GM12872 (cell line): Measurements from ENCODE around the gene ZBTB6.

Experiments
- CTCF ChIP-seq: IDR thresholded peaks from 3 replicates; pipeline ENCODE4 v1.5.1; 2011; ENCODE audit warnings: low read depth, mild to moderate bottlenecking, low read length, moderate library complexity; ENCODE audit not compliant: insufficient read depth

Gene ZBTB6

GRCh38 chr9:122912964-122913673 is at the start of gene ZBTB6:
Gene ZBTB6 (minus strand): TSS chr9:122913323. CDS start chr9:122912072, 1,251 bp downstream.
- TF ChIP-seq CTCF, result no peak

GRCh38 chr9:122961139-122961538 is 48.0 kb upstream of the ZBTB6 start:
- no peak for TF ChIP-seq CTCF

GRCh38 chr9:122955961-122956360 is 42.8 kb upstream of the ZBTB6 start:
- TF ChIP-seq CTCF, result no peak

- TF ChIP-seq CTCF, result no peak
Measured at GRCh38 chr9:122954253-122954691, 41.1 kb upstream of the ZBTB6 start.

- no peak for TF ChIP-seq CTCF
Measured at GRCh38 chr9:122951056-122951455, 37.9 kb upstream of the ZBTB6 start.

- TF ChIP-seq CTCF, result no peak
Measured at GRCh38 chr9:122950263-122950662, 37.1 kb upstream of the ZBTB6 start.

- TF ChIP-seq CTCF, result no peak
Measured at GRCh38 chr9:122949696-122950095, 36.6 kb upstream of the ZBTB6 start.

GRCh38 chr9:122948313-122948712 is 35.2 kb upstream of the ZBTB6 start:
- no peak for TF ChIP-seq CTCF
